Fibroblast of lung (primary cell): ENCODE data around the gene TMEM119. TPM values are rescaled to one million over a fixed set of nuclear protein-coding genes. Genes with fewer than 3 reads are reported as not detected.

Experiments used
- DNase-seq, 2 donors: peaks; one replicate each; pipeline versions ENCODE4 v3.0.0 to v3.0.0-alpha.2; 2010; ENCODE audit warnings: low read depth in 2 of 2
- H2AFZ ChIP-seq: 2 replicates; pipeline ENCODE4 v1.5.1; 2012; ENCODE audit warnings: low read length, control low read depth, inconsistent platforms
- H3K27ac ChIP-seq: 2 replicates; pipeline ENCODE4 v1.5.1; 2011; ENCODE audit warnings: low read length, control low read depth; ENCODE audit not compliant: insufficient read depth
- H3K27me3 ChIP-seq: 2 replicates; pipeline ENCODE4 v1.5.1; 2011; ENCODE audit warnings: mild to moderate bottlenecking, low read length; ENCODE audit not compliant: control insufficient read depth, insufficient read depth
- H3K36me3 ChIP-seq: 2 replicates; pipeline ENCODE4 v1.5.1; 2011; ENCODE audit warnings: low read length; ENCODE audit not compliant: control insufficient read depth, insufficient read depth
- H3K4me1 ChIP-seq: 2 replicates; pipeline ENCODE4 v1.5.1; 2011; ENCODE audit warnings: low read length; ENCODE audit not compliant: control insufficient read depth, insufficient read depth; ENCODE audit errors: extremely low read depth
- H3K4me2 ChIP-seq: 2 replicates; pipeline ENCODE4 v1.5.1; 2011; ENCODE audit warnings: low read length, control low read depth; ENCODE audit not compliant: insufficient read depth; ENCODE audit errors: extremely low read depth
- H3K4me3 ChIP-seq, 4 experiments: fragments of 200-600 bp in 1 of 4; sonication (generic) in 1 of 4; replicated peaks in 1 of 4; 2 replicates each; pipeline ENCODE4 v1.5.1; 2011 to 2016; ENCODE audit warnings: low read length in 4 of 4, low read depth in 3 of 4, mild to moderate bottlenecking in 3 of 4, control low read depth in 2 of 4, inconsistent platforms in 1 of 4, mixed read lengths in 1 of 4; ENCODE audit not compliant: insufficient read depth in 1 of 4; ENCODE audit errors: control extremely low read depth in 1 of 4
- H3K79me2 ChIP-seq: 2 replicates; pipeline ENCODE4 v1.5.1; 2012; ENCODE audit warnings: mild to moderate bottlenecking, low read length, inconsistent platforms; ENCODE audit not compliant: control insufficient read depth, insufficient read depth
- H3K9ac ChIP-seq: 2 replicates; pipeline ENCODE4 v1.5.1; 2011; ENCODE audit warnings: mild to moderate bottlenecking, low read length, control low read depth; ENCODE audit not compliant: insufficient read depth
- H3K9me3 ChIP-seq: 2 replicates; pipeline ENCODE4 v1.5.1; 2012; ENCODE audit warnings: low read depth, low read length; ENCODE audit not compliant: control insufficient read depth, insufficient read depth
- H4K20me1 ChIP-seq: 2 replicates; pipeline ENCODE4 v1.5.1; 2011; ENCODE audit warnings: low read length; ENCODE audit not compliant: control insufficient read depth, insufficient read depth; ENCODE audit errors: extremely low read depth
- EZH2 ChIP-seq: IDR thresholded peaks from 2 replicates; pipeline ENCODE4 v1.5.1; 2012; ENCODE audit warnings: low read length, control low read depth, mild to moderate bottlenecking; ENCODE audit errors: missing control alignments
- polyA plus RNA-seq, 2 donors: library from polyadenylated mRNA; depleted of rRNA in 1 of 2; stranded (reverse) in 1 of 2; unstranded in 1 of 2; fragments of >200 nt; gene quantifications; 2 replicates each; pipeline ENCODE4 v1.2.1, GENCODE V29; 2011 to 2012; ENCODE audit warnings: missing spikeins in 1 of 2
- total RNA-seq: library from RNA; depleted of rRNA; stranded (reverse); fragments of >200 nt; gene quantifications from 2 replicates; pipeline ENCODE4 v1.2.1, GENCODE V29; 2014
- TF ChIP-seq, protein P1 (sequence below), 2 donors: IDR thresholded peaks in 1 of 2; conservative IDR thresholded peaks in 1 of 2; 1 replicate in 1 of 2; 2 replicates in 1 of 2; pipeline ENCODE4 v1.5.1; 2011 to 2012; ENCODE audit warnings: low read length in 2 of 2, control low read depth in 1 of 2, inconsistent platforms in 1 of 2, low read depth in 1 of 2, mild to moderate bottlenecking in 1 of 2

The TMEM119 gene
- total and polyA plus RNA-seq, 2 donors (not counting 1 experiment from before 2014, with no cell fraction given): 154 to 358 TPM

DNA sequence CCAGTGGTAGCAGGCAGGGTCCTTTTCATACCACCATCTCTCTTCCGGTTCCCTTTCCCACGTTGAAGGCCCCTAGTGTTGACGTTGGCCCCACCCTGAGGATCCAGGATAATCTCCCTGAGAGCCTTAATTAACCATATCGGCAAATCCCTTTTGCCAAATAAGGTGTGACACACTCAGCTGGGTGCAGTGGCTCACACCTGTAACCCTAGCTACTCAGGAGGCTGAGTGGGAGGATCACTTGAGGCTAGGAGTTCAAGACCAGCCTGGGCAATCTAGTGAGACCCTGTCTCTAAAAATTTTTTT, 2.8 kb upstream of the TMEM119 start:
- peaks cover 3% of the 10 kb centered on the region for H3K36me3 ChIP-seq
- TF ChIP-seq, protein P1, sequence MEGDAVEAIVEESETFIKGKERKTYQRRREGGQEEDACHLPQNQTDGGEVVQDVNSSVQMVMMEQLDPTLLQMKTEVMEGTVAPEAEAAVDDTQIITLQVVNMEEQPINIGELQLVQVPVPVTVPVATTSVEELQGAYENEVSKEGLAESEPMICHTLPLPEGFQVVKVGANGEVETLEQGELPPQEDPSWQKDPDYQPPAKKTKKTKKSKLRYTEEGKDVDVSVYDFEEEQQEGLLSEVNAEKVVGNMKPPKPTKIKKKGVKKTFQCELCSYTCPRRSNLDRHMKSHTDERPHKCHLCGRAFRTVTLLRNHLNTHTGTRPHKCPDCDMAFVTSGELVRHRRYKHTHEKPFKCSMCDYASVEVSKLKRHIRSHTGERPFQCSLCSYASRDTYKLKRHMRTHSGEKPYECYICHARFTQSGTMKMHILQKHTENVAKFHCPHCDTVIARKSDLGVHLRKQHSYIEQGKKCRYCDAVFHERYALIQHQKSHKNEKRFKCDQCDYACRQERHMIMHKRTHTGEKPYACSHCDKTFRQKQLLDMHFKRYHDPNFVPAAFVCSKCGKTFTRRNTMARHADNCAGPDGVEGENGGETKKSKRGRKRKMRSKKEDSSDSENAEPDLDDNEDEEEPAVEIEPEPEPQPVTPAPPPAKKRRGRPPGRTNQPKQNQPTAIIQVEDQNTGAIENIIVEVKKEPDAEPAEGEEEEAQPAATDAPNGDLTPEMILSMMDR (conservative IDR thresholded peaks at IDR 0.05 in 1 of 2, IDR thresholded peaks at IDR 0.05 in 1 of 2; ENCODE audit: low read depth in 1 of 2, low read length in 2 of 2): no peak
- no peak for TF ChIP-seq EZH2
- no peak overlapping the region for H3K4me3 ChIP-seq
- peaks cover 22% of the 10 kb centered on the region for H3K79me2 ChIP-seq
- no peaks in the 10 kb centered on the region for H3K27me3 ChIP-seq
- H3K27ac ChIP-seq: no peak overlapping the region
- no peak overlapping the region for H3K4me2 ChIP-seq
- peaks cover 14% of the 10 kb centered on the region for H3K4me1 ChIP-seq
- no peak for DNase-seq
- no peaks in the 10 kb centered on the region for H4K20me1 ChIP-seq
- no peaks in the 10 kb centered on the region for H3K9me3 ChIP-seq
- no peak overlapping the region for H2AFZ ChIP-seq
- H3K9ac ChIP-seq: no peak overlapping the region

DNA sequence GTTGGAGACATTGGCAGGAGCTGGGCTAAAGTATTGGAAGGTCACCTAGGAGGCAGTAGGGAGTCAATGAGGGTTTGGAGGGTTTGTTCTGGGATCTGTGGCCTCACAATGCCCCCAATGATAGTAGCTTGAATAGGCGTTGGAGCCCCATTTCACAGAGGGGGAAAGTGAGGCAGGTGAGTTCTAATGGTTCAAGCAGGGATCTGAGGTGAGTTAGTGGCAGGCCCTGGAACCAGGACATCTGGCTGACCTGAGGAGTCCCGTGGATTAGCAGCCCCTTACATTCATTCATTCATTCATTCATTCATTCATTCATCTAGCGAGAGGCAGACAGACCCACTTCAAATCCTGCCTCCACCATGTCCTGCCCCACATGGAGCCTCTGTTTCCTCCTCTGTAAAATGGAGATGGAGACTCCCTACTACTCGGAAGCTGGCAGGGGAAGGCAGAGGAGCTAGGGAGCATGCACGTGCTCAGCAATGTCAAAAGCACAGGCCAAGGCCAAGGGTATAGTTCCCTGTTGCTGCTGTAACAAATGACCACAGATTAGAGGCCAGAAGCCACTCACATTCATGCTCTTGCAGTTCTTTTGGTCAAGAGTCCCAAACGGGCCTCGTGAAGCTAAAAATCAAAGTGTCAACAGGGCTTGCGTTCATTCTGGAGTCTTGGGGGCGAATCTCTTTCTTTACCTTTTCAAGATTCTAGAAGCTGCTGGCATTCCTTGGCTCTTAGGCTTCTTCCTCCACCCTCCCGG, 2.2 kb upstream of the TMEM119 start:
- no peaks in the 10 kb centered on the region for H4K20me1 ChIP-seq
- H3K9me3 ChIP-seq: no peaks in the 10 kb centered on the region
- peaks cover 6% of the 10 kb centered on the region for H3K36me3 ChIP-seq
- H3K9ac ChIP-seq: no peak overlapping the region
- H2AFZ ChIP-seq: no peak overlapping the region
- H3K4me2 ChIP-seq: no peak overlapping the region
- no peak for DNase-seq
- peaks cover 17% of the 10 kb centered on the region for H3K4me1 ChIP-seq
- H3K79me2 ChIP-seq: peaks cover 27% of the 10 kb centered on the region
- no peak overlapping the region for H3K27ac ChIP-seq
- H3K27me3 ChIP-seq: no peaks in the 10 kb centered on the region
- no peak overlapping the region for H3K4me3 ChIP-seq
- TF ChIP-seq, protein P1 (conservative IDR thresholded peaks at IDR 0.05 in 1 of 2, IDR thresholded peaks at IDR 0.05 in 1 of 2; ENCODE audit: low read depth in 1 of 2, low read length in 2 of 2): no peak
- no peak for TF ChIP-seq EZH2

DNA sequence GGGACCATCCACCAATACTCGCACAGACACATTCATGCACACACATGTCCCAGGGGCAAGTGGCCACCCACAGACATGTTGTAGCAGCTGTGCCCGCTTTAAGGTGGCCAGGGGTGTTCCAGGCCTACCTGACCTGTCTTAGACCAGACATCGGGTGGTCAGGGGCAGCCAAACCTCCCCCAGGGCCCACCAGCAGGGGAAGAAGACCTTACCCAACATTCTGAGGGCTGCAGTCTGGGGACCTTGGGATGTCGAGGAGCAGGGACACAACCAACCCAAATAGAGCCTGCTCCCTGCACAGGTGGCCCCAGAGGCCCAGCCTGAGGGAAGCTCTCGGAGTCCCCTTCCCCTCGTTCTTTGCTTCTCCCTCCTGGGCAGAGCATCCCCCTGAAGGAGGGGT, 1.7 kb upstream of the TMEM119 start:
- peaks cover 19% of the 10 kb centered on the region for H3K4me1 ChIP-seq
- no peak overlapping the region for H3K4me2 ChIP-seq
- no peaks in the 10 kb centered on the region for H4K20me1 ChIP-seq
- peaks cover 31% of the 10 kb centered on the region for H3K79me2 ChIP-seq
- no peaks in the 10 kb centered on the region for H3K27me3 ChIP-seq
- peaks cover 8% of the 10 kb centered on the region for H3K36me3 ChIP-seq
- no peak for TF ChIP-seq EZH2
- TF ChIP-seq, protein P1 (conservative IDR thresholded peaks at IDR 0.05 in 1 of 2, IDR thresholded peaks at IDR 0.05 in 1 of 2; ENCODE audit: low read depth in 1 of 2, low read length in 2 of 2): no peak
- H2AFZ ChIP-seq: no peak overlapping the region
- no peak overlapping the region for H3K4me3 ChIP-seq
- H3K9ac ChIP-seq: no peak overlapping the region
- no peak for DNase-seq
- H3K9me3 ChIP-seq: no peaks in the 10 kb centered on the region
- no peak overlapping the region for H3K27ac ChIP-seq
